ENCODE results near the gene NRF1. TPM values are rescaled to one million over a fixed set of nuclear protein-coding genes. Genes with fewer than 3 reads are reported as not detected.
"Not testable (repeated sequence)": the region's sequence is repeated elsewhere in the genome, so short reads cannot be mapped to it uniquely, and the experiment has no call there.

NRF1 gene
- total RNA-seq, 1 donor from 2014 or later = 28.9 TPM

DNA sequence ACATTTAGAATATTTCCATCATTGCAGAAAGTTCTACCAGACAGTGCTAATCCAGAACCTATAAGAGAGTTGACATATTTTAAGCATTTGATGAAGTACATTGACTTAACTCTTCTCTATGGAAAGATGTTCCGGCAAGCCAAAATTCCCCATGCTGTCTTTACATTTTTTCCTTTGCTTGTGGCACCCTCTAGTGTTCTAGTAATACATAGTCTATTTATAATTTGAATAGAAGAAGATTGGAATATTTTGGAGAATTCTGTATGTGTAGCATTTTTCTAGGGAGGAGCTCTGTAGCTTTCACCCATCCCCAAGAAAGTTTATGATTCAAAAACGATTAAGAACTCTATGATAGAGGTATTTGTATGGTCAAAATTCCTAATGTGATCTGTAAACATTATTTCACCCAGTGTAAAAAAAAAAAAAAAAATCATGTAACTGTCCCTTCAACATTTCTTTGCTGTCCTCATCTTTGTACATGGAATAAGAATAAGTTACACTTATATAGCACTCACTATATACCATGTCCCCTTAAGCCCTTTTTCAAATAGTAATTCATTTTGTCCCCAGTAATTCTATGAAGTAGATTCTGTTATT lies 33.2 kb downstream of the NRF1 start:
- intact Hi-C loops (cut with micrococcal nuclease) = no loop called here

DNA sequence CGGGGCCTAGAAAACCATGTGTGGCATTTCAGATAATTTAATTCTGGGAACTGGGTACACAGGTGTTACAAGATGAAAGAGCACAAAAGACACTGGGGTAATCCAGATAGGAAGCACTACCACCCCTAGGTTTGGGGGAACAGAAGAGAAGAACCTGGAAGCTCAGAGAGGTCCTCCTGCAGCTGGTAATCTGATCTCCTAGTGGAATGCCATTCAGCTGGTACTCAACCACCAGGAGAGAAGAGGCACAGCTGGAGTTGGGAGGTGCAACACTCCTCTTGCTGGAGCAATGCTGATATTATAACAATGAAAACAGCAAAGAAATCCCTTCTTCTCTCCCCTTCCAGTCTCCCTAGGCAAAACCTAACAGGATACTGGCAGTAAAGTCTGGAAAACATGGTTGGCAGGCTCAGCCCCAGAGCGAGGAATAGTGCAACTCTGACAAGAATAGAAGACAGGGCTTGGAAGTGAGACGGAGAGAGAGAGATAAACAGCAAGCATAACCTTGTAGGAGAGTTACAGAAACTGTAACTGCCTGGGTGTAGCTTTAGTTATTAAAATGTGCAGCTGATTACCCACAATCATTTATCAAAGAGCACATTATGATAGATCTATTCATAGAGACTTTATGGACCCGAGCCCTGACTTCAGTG lies 35.0 kb downstream of the NRF1 start:
- intact Hi-C loops (cut with micrococcal nuclease) = no loop called here

DNA sequence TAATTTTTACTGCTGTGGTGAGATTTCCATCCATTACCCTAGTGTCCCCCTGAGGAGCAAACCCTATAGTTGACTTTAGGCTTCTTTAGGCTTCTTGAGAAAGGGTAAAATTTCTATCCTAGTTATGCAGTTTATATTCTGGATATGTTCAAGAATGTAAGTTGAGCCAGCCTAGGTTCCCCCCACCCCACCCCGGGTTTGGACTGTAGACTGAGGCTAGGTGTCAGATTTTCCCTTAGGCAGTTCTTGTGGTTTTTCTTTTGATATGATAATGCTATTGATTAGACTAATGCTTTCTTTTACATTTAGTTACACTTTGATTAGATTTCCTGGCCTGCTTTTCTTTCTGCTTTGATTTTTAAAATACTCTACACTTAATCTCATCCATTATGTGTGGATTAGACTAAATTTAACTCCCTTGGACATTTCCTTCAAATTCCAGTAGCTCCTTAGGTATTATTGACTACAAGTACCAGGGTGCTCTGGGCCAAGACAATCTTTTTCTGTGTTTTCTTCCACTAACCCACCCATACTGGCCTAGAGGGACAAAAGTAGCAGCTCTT lies 37.7 kb downstream of the NRF1 start:
- intact Hi-C loops (cut with micrococcal nuclease) = no loop called here

DNA sequence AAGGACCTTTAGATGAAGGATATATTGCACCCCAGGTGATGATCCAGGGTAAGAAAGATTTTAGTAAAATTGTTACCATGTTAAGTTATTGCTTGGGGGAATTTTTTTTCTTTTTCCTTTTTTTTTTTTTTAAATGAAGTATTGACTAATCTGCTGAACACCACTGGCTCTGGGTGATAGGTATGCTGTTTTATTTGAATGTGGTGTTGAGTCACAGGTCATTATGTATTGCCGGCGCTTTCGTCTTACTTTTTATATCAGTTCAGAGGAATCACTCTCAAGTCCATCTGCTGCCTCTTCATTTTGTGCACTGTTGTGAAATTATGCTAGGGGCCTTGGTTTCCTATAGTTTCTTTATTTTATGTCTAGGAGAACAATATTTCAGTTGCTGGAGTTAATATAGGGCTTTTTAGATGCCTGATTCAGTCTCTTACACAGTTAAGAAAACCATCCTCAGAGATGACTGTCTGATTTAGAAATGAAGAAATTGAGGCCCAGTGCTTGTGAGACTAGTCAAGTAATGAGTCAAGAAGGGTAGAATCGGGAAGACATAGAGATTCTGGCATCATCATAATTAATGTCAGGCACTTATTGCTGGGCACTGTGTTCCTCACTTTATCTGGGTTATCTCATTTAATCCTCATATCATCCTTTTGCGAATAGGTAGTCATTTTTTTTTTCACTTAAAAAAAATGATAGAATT lies 38.7 kb downstream of the NRF1 start:
- intact Hi-C loops (cut with micrococcal nuclease) = no loop called here

DNA sequence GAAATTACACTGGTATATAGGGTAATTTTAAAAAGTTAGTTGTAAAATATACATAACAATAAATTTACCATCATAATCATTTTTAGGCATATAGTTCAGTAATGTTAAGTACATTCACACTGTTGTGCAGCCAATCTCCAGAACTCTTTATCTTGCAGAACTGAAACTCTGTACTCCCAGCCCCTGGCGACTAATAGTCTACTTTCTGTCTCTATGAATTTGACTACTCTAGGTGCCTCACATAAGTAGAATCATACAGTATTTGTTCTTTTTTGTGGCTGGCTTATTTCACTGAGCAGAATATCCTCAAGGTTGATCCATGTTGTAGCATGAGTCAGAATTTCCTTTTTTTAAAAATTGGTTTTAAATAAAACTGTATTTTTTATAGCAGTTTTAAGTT lies 41.4 kb downstream of the NRF1 start:
- intact Hi-C loops (cut with micrococcal nuclease) = no loop called here

DNA sequence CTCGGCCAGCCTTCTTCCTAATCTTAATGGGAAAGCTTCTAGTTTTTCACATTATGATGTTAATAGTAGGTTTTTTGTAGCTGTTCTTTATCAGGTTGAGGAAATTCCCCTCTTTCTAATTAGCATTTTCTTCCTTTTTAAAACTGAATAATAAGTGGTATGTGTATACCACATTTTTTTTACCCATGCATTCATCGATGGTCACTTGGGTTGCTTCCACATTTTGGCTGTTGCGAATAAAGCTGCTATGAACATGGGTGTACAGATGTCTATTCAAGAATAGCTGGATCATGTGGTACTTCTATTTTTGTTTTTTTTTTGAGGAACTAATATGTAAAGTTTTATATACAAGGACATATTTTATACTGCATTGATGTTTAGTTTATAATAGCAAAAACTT lies 44.3 kb downstream of the NRF1 start:
- intact Hi-C loops (cut with micrococcal nuclease) = no loop called here

DNA sequence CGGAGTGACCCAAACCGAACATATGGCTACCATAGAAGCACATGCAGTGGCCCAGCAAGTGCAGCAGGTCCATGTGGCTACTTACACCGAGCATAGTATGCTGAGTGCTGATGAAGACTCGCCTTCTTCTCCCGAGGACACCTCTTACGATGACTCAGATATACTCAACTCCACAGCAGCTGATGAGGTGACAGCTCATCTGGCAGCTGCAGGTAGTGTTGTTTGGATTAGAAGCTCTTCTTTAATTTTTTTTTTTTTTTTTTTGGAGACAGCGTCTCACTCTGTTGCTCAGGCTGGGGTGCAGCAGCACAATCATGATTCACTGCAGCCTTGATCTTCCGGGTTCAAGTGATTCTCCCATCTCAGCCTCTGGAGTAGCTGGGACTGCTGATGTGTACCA lies 45.8 kb downstream of the NRF1 start:
- intact Hi-C loops (cut with micrococcal nuclease) = no loop called here

DNA sequence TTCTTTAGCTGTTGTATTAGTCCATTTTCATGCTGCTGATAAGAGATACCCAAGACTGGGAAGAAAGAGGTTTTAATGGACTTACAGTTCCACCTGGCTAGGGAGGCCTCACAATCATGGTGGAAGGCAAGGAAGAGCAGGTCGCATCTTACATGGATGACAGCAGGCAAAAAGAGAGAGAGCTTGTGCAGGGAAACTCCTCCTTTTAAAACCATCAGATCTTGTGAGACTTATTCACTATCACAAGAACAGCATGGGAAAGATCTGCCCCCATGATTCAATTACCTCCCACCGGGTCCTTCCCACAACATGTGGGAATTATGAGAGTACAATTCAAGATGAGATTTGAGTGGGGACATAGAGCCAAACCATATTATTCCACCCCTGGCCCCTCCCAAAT lies 48.4 kb downstream of the NRF1 start:
- intact Hi-C loops (cut with micrococcal nuclease) = not testable (repeated sequence)

DNA sequence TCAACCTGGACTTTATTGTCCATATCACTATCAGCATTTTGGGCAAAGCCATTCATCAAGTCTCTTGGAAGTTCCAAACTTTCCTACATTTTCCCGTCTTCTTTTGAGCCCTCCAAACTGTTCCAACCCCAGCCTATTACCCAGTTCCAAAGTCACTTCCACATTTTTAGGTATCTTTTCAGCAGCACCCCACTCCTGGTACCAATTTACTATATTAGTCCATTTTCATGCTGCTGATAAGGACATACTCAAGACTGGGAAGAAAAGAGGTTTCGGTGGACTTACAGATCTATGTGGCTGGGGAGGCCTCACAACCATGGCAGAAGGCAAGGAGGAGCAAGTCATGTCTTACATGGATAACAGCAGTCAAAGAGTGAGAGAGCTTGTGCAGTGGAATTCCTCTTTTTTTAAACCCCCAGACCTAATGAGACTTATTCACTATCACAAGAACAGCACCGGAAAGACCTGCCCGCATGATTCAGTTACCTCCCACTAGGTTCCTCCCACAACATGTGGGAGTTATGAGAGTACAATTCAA lies 50.2 kb downstream of the NRF1 start:
- intact Hi-C loops (cut with micrococcal nuclease) = no loop called here

DNA sequence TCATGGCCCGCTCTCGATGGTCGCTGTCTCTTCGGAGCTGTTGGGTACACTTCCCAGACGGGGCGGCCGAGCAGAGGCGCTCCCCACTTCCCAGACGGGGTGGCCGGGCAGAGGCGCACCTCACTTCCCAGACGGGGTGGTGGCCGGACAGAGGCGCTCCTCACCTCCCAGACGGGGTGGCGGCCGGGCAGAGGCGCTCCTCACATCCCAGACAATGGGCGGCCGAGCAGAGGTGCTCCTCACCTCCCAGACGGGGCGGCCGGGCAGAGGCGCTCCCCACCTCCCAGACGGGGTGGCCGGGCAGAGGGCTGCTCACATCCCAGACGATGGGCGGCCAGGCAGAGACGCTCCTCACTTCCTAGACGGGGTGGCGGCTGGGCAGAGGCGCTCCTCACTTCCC lies 51.7 kb downstream of the NRF1 start:
- intact Hi-C loops (cut with micrococcal nuclease) = not testable (repeated sequence)

DNA sequence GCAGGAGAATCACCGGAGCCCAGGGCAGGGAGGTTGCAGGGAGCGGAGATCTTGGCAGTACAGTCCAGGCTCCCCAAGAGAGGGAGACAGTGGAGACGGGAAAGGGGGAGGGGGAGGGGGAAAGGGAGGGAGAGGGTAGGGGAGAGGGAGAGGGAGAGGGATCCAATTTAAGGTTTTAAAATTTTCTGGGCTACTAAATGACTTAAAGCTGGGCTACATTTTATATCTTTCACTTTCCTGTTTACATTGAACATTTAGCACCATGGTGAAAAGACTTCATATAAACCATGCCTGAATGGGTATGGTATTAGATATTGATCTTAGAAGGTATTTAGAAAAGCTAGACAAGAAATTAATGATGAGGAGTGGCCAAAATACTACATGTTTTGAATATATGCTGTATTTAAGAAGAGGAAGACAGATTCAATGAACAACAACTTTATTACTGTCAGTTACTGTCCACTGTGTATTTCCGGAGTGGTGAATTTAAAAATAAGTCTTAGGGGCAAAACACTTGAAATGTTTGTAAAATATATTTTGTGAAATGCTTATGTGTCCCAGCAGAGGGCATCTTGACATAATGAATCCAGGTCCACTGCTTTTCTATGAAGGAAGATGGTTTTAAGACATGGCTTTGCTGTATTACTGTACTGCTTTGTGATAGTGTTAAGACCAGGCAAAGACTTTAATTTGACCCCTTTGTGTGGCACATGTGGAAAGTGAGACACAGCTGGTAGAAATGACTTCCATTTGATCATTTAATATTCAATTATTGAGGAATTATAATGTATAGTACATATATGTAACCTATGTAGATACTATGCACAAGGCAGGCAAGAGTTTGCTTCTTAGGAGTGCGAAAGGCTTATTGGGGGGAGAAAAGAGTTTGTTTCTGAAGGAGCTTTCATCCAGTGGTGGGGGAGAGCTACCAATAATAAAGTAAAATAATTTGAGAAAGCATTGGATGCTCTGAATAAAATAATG lies 52.8 kb downstream of the NRF1 start:
- intact Hi-C loops (cut with micrococcal nuclease) = loop anchor here (1.0 to 2.0 kb wide), 2 partner anchors 161 to 346 kb away; no protein-coding TSS in a partner anchor

DNA sequence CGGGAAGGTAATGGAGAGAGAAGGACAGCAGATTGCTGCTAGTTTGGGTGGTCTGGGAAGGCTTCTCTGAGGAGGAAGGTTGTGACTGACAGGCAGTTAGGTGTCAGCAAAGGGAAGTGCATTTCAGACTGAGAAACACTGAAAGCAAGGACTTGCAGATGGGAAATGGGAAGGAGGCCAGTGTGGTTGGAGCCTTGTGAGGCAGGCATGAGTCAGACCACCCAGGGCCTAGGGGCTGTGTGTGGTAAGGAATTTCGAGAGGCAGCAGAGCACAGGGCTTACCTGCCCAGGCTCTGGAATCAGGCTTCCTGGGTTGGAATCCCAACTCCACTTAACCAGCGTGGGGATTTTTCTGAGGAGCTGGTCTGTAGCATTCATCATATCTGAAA lies 53.5 kb downstream of the NRF1 start:
- intact Hi-C loops (cut with micrococcal nuclease) = loop anchor here (2.0 kb wide), 1 partner anchor 346 kb away; no protein-coding TSS in a partner anchor

DNA sequence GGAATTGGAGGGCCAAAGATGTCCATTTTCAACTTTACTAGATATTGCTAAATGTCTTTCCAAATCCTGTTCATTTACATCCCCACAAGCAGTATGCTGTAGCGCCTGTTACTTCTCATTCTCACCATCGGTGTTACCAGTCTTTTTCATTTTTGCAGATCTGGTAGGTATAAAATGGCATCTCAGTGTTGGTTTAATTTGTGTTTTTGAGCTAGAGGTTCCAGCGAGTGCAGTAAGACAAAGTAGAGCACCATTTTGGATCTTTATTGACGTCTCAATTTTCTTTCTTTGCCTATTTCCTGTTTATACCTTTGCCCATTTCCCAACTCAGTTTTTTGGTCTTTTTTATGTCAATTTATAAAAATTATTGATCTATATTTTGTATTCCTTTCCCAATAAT lies 55.6 kb downstream of the NRF1 start:
- intact Hi-C loops (cut with micrococcal nuclease) = no loop called here

DNA sequence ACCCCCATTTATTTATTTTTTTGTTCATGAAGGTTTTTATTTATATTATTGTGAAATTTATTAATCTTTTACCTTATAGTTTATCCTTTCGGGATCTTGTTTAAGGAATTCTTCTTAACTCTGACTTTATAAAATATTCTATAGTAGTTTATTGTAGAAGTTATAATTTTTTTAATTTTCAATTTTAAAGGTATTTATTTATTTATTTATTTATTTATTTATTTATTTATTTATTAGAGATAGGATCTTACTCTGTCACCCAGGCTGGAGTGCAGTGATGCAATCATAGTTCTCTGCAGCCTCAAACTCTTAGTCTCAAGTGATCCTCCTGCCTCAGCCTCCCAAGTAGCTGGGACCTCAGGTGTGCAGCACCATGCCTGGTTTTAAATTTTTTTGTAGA lies 56.0 kb downstream of the NRF1 start:
- intact Hi-C loops (cut with micrococcal nuclease) = no loop called here

DNA sequence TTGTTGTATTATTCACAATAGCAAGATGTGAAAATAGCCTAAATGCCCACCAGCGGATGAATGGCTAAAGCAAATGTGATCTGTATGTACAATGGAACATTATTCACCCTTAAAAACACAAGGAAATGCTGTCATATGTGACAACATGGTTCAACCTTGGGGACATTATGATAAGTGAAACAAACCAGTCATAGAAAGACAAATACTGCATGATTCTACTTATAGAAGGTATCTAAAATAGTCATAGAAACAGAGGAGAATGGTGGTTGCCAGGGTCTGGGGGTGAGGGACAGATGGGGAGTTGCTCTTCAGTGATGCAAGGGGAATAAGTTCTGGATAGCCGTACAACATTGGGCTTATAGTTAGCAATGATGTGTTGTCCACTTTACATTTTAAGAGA lies 58.4 kb downstream of the NRF1 start:
- intact Hi-C loops (cut with micrococcal nuclease) = no loop called here

DNA sequence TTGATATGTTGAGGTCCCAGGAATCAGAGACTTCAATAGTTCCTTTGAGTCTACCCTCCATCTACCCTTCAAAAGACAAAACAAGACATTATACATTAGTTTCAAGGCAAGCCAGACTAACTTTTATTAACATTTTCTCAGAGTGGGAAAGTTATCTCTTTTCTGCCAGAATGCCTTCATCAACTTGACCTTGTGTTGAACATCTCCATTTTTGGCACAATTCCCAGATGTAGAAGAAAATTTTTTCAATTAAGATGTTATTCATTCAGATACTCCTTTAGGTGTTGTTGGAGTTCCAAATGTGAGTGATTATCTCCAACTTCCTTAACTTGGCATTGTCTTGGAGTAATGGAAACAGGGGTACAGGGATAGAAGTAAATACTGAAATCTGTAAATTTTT lies 59.1 kb downstream of the NRF1 start:
- intact Hi-C loops (cut with micrococcal nuclease) = no loop called here

DNA sequence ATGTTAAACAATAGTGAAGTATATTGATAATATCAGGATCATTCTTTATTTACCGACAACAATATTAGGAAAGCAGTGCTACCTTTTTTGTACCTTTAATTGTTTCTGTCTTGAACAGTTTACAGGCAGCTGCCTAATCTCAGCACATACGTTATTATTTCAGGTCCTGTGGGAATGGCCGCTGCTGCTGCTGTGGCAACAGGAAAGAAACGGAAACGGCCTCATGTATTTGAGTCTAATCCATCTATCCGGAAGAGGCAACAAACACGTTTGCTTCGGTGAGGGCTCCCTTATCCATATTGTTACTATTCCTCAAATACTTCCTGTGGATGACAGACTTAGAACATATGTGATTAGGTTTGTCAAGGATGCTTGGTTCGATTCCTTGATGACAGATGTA lies 59.7 kb downstream of the NRF1 start:
- intact Hi-C loops (cut with micrococcal nuclease) = no loop called here

DNA sequence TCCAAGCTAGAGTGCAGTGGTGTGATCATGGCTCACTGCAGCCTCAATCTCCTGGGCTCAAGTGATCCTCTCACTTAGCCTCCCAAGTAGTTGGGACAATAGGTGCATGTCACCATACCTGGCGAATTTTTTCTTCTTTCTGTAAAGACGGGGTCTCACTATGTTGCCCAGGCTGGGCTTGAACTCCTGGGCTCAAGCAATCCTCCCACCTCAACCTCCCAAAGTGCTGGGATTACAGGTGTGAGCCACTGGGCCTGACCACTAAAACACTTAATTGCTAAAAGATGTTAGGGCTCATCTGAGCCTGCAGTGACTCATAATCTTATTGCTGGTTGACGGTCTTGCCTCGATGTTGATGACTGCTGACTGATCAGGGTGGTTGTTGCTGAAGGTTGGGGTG lies 63.0 kb downstream of the NRF1 start:
- intact Hi-C loops (cut with micrococcal nuclease) = not testable (repeated sequence)

DNA sequence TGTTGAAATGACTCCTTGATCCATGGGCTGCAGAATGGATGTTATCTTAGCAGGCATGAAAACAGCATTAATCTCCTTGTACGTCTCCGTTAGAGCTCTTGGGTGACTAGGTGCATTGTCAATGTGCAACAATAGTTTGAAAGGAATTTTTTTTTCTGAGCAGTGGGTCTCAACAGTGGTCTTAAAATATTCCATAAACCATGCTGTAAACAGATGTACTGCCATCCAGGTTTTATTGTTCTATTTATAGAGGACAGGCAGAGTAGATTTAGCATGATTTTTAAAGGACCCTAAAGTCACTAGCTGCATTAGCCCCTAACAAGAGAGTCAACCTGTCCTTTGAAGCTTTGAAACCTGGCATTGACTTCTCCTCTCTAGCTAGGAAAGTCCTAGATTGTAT lies 64.0 kb downstream of the NRF1 start:
- intact Hi-C loops (cut with micrococcal nuclease) = no loop called here

DNA sequence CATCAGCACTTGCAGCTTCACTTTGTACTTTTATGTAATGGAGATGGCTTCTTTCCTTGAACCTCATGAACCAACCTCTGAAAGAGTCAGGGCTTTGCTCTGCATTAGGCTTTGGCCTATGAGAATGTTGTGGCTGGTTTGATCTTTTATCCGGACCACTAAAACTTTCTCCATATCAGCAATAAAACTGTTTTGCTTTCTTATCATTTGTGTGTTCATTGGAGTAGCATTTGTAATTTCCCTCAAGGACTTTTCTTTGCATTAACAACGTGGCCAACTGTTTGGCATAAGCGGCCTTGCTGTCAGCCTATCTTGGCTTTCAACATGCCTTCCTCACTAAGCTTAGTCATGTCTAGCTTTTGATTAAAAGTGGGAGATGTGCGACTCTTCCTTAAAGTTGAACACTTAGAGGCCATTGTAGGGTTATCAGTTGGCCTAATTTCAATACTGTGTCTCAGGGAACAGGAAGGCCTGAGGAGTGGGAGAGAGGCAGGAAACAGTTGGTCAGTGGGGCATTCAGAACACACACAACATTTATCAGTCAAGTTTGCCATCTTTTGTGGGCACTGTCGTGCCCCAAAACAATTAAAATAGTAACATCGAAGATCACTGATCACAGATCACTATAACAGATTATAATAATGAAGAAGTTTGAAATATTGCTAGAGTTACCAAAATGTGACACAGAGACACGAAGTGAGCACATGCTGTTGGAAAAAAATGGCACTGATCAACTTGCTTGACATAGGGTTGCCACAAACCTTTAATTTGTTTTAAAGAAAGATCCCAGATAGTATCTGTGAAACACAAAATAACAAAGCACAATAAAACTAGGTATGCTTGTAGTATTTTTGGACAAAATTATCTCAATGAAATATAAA lies 64.7 kb downstream of the NRF1 start:
- intact Hi-C loops (cut with micrococcal nuclease) = no loop called here
